Adrenal gland (tissue), 12 donors: ENCODE results near the gene APBA2. TPM values are rescaled to one million over a fixed set of nuclear protein-coding genes. Genes with fewer than 3 reads are reported as not detected.

ENCODE experiments used
- DNase-seq, 7 donors: peaks; one replicate each; pipeline ENCODE4 v3.0.0-alpha.2; 2019 to 2020
- H3K27ac ChIP-seq, 5 donors: fragments of 200-600 bp; sonication (generic) in 4 of 5; 1 replicate in 3 of 5; 2 replicates in 2 of 5; pipeline versions ENCODE4 v1.5.1 to v1.8.0; 2016 to 2020; ENCODE audit warnings: mild to moderate bottlenecking in 1 of 5
- H3K27me3 ChIP-seq: fragments of 200-600 bp; 2 replicates; pipeline ENCODE4 v1.8.0; 2021
- H3K36me3 ChIP-seq, 2 donors: fragments of 200-600 bp; replicated peaks in 1 of 2; 1 replicate in 1 of 2; 2 replicates in 1 of 2; pipeline versions ENCODE4 v1.5.1 to v1.8.0; 2018 to 2022
- H3K4me1 ChIP-seq, 2 donors: fragments of 200-600 bp; replicated peaks in 1 of 2; 1 replicate in 1 of 2; 2 replicates in 1 of 2; pipeline versions ENCODE4 v1.5.1 to v1.8.0; 2018 to 2021
- H3K4me3 ChIP-seq, 4 donors: fragments of 200-600 bp; sonication (generic) in 3 of 4; one replicate each; pipeline ENCODE4 v1.5.1; 2016 to 2018
- H3K9me3 ChIP-seq, 3 donors: fragments of 200-600 bp; sonication (generic) in 1 of 3; replicated peaks in 1 of 3; 1 replicate in 2 of 3; 2 replicates in 1 of 3; pipeline versions ENCODE4 v1.5.1 to v1.8.0; 2016 to 2021
- CTCF ChIP-seq, 6 experiments: fragments of 450-650 bp in 4 of 6; fragments of 200-600 bp in 2 of 6; sonication (generic) in 1 of 6; IDR thresholded peaks; 1 replicate in 5 of 6; 2 replicates in 1 of 6; pipeline versions ENCODE4 v1.5.1 to v1.8.0; 2016 to 2021; ENCODE audit warnings: antibody characterized with exemption in 6 of 6, mild to moderate bottlenecking in 2 of 6, moderate library complexity in 1 of 6
- POLR2A ChIP-seq, 2 donors: fragments of 450-650 bp; IDR thresholded peaks; one replicate each; pipeline ENCODE4 v1.6.1; 2017; ENCODE audit warnings: antibody characterized with exemption in 2 of 2, mild to moderate bottlenecking in 2 of 2, moderate library complexity in 1 of 2
- WGBS, 4 donors: extraction: QIAGEN DNeasy Blood & Tissue Kit in 2 of 4; methylation state at CpG; one replicate each; pipeline versions ENCODE4 v1.1.5 to v1.1.7; 2013 to 2017; 5-methylcytosine and 5-hydroxymethylcytosine counted together
- intact Hi-C, 2 donors: fragments of 100-400 bp; cut with DNase I; formaldehyde crosslinking; loops; one replicate each; pipeline versions ENCODE4 v1.14.1 to v1.15.0; 2022 to 2023
- polyA plus RNA-seq, 3 donors: library from polyadenylated mRNA; stranded (reverse); fragments of 200-250 nt in 2 of 3; fragments of 350-450 nt in 1 of 3; fragmentation: Illumina TruSeq in 1 of 3; extraction: RNeasy Lipid Tissue Mini Kit (QIAGEN cat#74804) in 1 of 3; gene quantifications; one replicate each; pipeline ENCODE4 v1.2.3, GENCODE V29; 2013 to 2014
- total RNA-seq, 9 donors: library from RNA; depleted of rRNA in 4 of 9; stranded (reverse); fragments of >200 nt in 4 of 9; fragments of 120-200 nt in 1 of 9; fragmentation: NEBNext Ultra II Directional in 1 of 9; extraction: Animal tissue kit (Norgen Biotek cat#: 25700) in 1 of 9; gene quantifications; one replicate each; pipeline versions ENCODE4 v1.1.0 to v1.2.4, GENCODE V29; 2013 to 2023
- donor health status: healthy with polysubstance abuse.
- donor health status: Bipolar disorder and iron deficiency.
- donor health status: DM: yes; HTN: yes; CAD: no.
- donor health status: DM: no; HTN: no; CAD: no.
- donor health status: DM: no; HTN: no; CAD: no.
- donor health status: DM: yes; HTN: yes; CAD: no.

APBA2 gene
- total and polyA plus RNA-seq, 12 donors, result 2.1 to 13.2 (median 4.7) TPM

GRCh38 chr15:28998511-28998910 is 112.7 kb downstream of the APBA2 start:
- Histone ChIP-seq H3K36me3 (no peaks in the 10 kb centered on the region), H3K4me3 (no peak overlapping the region), H3K4me1 (no peaks in the 10 kb centered on the region), H3K9me3 (no peaks in the 10 kb centered on the region), H3K27me3 (no peaks in the 10 kb centered on the region), H3K27ac (no peak overlapping the region)
- WGBS, 4 donors, result 92 to 95% (median 94%) methylated on average over 5 of the region's 5 CpGs
- intact Hi-C loops, result loop anchor here in 1 of 2 donors (10.0 kb wide), 1 partner anchor 124 kb away; no protein-coding TSS in a partner anchor
- TF ChIP-seq CTCF (IDR thresholded peaks at IDR 0.05) (no peak), POLR2A (IDR thresholded peaks at IDR 0.05) (no peak)
- no peak for DNase-seq

GRCh38 chr15:29003191-29003839 is 117.5 kb downstream of the APBA2 start:
- 75 to 96% (median 91%) methylated on average over 7 of the region's 7 CpGs for WGBS, 4 donors
- Histone ChIP-seq H3K4me1 (no peaks in the 10 kb centered on the region), H3K27ac (no peak overlapping the region), H3K36me3 (no peaks in the 10 kb centered on the region), H3K27me3 (no peaks in the 10 kb centered on the region), H3K9me3 (no peaks in the 10 kb centered on the region), H3K4me3 (no peak overlapping the region)
- no peak for TF ChIP-seq CTCF (IDR thresholded peaks at IDR 0.05)
- no peak for TF ChIP-seq POLR2A (IDR thresholded peaks at IDR 0.05)
- DNase-seq, result no peak
- intact Hi-C loops, result no loop called here

- H3K36me3 ChIP-seq, result no peaks in the 10 kb centered on the region
- H3K27ac ChIP-seq, result no peak overlapping the region
- intact Hi-C loops, result no loop called here
- WGBS, 4 donors, result 43 to 93% (median 78%) methylated on average over 1 to 2 of the region's 2 CpGs
- peak in 1 of 7 donors; percentile 20 for DNase-seq
- H3K27me3 ChIP-seq, result no peaks in the 10 kb centered on the region
- no peaks in the 10 kb centered on the region for H3K9me3 ChIP-seq
- no peak overlapping the region for H3K4me3 ChIP-seq
- H3K4me1 ChIP-seq, result no peaks in the 10 kb centered on the region
- TF ChIP-seq CTCF (IDR thresholded peaks at IDR 0.05) (no peak), POLR2A (IDR thresholded peaks at IDR 0.05) (no peak)
These were observed 118.1 kb downstream of the APBA2 start for GRCh38 chr15:29003840-29004233.

DNA sequence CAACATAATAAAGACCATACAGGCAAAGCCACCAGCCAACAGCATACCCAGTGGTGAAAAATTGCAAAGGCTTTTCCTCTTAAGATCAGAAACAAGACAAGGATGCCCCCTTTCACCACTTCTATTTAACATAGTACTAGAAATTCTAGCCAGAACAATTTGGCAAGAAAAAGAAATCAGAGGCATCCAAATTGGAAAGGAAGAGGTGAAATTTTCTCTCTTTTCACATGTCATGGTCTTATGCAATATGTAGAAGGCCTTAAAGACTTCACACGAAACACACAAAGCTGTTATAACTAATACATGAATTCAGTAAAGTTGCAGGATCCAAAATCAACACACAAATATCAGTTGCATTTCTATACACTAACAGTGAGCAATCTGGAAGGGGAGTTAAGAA is 120.2 kb downstream of the APBA2 start:
- Histone ChIP-seq H3K27me3 (no peaks in the 10 kb centered on the region), H3K36me3 (no peaks in the 10 kb centered on the region), H3K9me3 (no peaks in the 10 kb centered on the region), H3K4me3 (no peak overlapping the region), H3K4me1 (no peaks in the 10 kb centered on the region), H3K27ac (no peak overlapping the region)
- intact Hi-C loops, result no loop called here
- TF ChIP-seq CTCF (IDR thresholded peaks at IDR 0.05) (no peak), POLR2A (IDR thresholded peaks at IDR 0.05) (no peak)
- DNase-seq, result no peak
- 89 to 96% (median 94%) methylated on average over 1 of the region's 1 CpG for WGBS, 4 donors
